GM12878 (cell line): ENCODE results near the gene BMP7.

Experiments used
- CTCF ChIP-seq, 3 experiments: IDR thresholded peaks in 2 of 3; conservative IDR thresholded peaks in 1 of 3; 2 replicates each; pipeline ENCODE4 v1.5.1; 2011; ENCODE audit warnings: low read depth in 3 of 3, low read length in 3 of 3, mild to moderate bottlenecking in 3 of 3, control low read depth in 2 of 3, moderate library complexity in 2 of 3, inconsistent platforms in 1 of 3, mixed read lengths in 1 of 3; ENCODE audit not compliant: control insufficient read depth in 2 of 3, insufficient read depth in 1 of 3; ENCODE audit errors: extremely low read depth in 1 of 3
- FOS ChIP-seq: IDR thresholded peaks from 3 replicates; pipeline ENCODE4 v1.6.1; 2011; ENCODE audit warnings: borderline replicate concordance; ENCODE audit not compliant: insufficient read length; ENCODE audit errors: extremely low read depth
- MAX ChIP-seq: IDR thresholded peaks from 2 replicates; pipeline ENCODE4 v1.6.1; 2012; ENCODE audit warnings: low read depth, low read length, improper control_type of control experiment

GRCh38 chr20:57293995-57294394 is 27.6 kb upstream of the BMP7 start:
- no peak for TF ChIP-seq FOS
- TF ChIP-seq CTCF (IDR thresholded peaks at IDR 0.05 in 2 of 3, conservative IDR thresholded peaks at IDR 0.05 in 1 of 3; ENCODE audit: control insufficient read depth in 2 of 3, extremely low read depth in 1 of 3, insufficient read depth in 1 of 3, low read depth in 3 of 3, low read length in 3 of 3) = no peak
- TF ChIP-seq MAX = no peak
